HepG2 (cell line): ENCODE measurements around the gene ZFYVE21.

ENCODE experiments used
- GABPA ChIP-seq, 2 experiments: IDR thresholded peaks; 2 replicates each; pipeline ENCODE4 v1.6.1; 2011 to 2016; ENCODE audit warnings: low read depth in 2 of 2, low read length in 1 of 2, missing biosample characterization in 1 of 2, missing genetic modification characterization in 1 of 2
- HIVEP1 ChIP-seq: sonication (generic); formaldehyde crosslinking; IDR thresholded peaks from 2 replicates; pipeline ENCODE4 v1.4.0; 2020; ENCODE audit warnings: mild to moderate bottlenecking, missing genetic modification reagents
- MXD4 ChIP-seq: IDR thresholded peaks from 2 replicates; pipeline ENCODE4 v1.6.1; 2016; ENCODE audit warnings: mild to moderate bottlenecking, missing biosample characterization, missing genetic modification reagents
- NR2F6 ChIP-seq, 2 experiments: IDR thresholded peaks; 2 replicates each; pipeline ENCODE4 v1.6.1; 2016; ENCODE audit warnings: antibody characterized with exemption in 1 of 2, mild to moderate bottlenecking in 1 of 2
- ZBTB7A ChIP-seq: sonication (generic); formaldehyde crosslinking; IDR thresholded peaks from 2 replicates; pipeline ENCODE4 v1.8.0; 2022; ENCODE audit warnings: mild to moderate bottlenecking, missing genetic modification reagents
- ZNF3 ChIP-seq: IDR thresholded peaks from 2 replicates; pipeline ENCODE4 v1.7.0; 2017; ENCODE audit warnings: inconsistent platforms
- ZNF7 ChIP-seq: IDR thresholded peaks from 2 replicates; pipeline ENCODE4 v1.6.1; 2016; ENCODE audit warnings: missing biosample characterization, missing genetic modification reagents
- ZNF816 ChIP-seq: sonication (generic); formaldehyde crosslinking; IDR thresholded peaks from 2 replicates; pipeline ENCODE4 v1.8.0; 2022; ENCODE audit warnings: missing genetic modification reagents, mild to moderate bottlenecking, borderline replicate concordance
- TF ChIP-seq, protein P1 (sequence below): sonication (generic); formaldehyde crosslinking; IDR thresholded peaks from 2 replicates; pipeline ENCODE4 v1.5.0; 2020; ENCODE audit warnings: mild to moderate bottlenecking, missing genetic modification reagents, moderate library complexity
- TF ChIP-seq, protein P2 (sequence below): sonication (generic); formaldehyde crosslinking; conservative IDR thresholded peaks from 2 replicates; pipeline ENCODE4 v1.4.0; 2020; ENCODE audit warnings: mild to moderate bottlenecking, missing genetic modification reagents, moderate library complexity
- TF ChIP-seq, protein P3 (sequence below), 2 experiments: IDR thresholded peaks; 2 replicates each; pipeline ENCODE4 v1.6.1; 2011 to 2012; ENCODE audit warnings: low read length in 2 of 2, borderline replicate concordance in 1 of 2, low read depth in 1 of 2, mild to moderate bottlenecking in 1 of 2, moderate library complexity in 1 of 2

DNA sequence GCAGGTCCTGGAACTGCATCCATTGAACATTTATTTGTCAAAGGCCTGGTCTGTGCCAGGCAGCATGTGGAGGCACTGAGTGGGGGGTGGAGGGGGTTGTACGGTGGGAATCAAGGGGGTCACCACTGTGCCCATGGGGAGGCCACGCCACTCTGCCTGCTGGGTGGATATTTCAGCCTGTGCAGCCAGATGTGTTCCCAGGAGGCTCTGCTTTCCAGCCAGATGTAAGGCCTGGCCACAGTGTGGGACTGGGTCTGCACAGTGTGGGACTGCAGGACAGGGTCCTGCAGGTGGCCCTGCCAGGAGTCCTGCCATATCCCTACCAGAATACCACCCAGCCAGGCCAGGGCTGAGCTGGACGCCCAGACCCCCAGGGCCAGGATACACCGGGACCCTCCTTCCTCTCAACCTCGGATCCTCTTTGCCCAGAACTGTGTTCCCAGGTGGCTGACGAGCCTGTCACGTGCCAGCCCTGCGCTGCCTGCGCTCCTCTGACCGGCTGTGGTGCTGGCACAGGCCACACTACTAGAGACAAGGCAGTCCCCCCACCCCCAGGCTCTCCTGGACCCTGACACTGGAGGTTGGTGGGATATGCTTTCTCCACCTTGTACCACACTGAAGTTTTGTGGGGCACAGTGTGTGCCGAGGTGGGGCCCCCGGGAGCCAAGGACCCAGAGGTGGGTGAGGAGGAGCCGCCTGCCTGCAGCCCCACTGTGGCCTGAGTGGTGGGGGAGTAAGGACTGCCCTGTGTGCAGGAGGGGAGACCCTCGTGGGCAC lies 17.8 kb upstream of the ZFYVE21 start:
- TF ChIP-seq MXD4 (CRISPR knock-in tag) (no peak), NR2F6 (IDR thresholded peaks at IDR 0.05) (no peak), NR2F6 (CRISPR knock-in tag; IDR thresholded peaks at IDR 0.05) (no peak), ZBTB7A (CRISPR knock-in tag) (no peak), GABPA (IDR thresholded peaks at IDR 0.05; ENCODE audit: low read depth, low read length) (no peak), GABPA (CRISPR knock-in tag; IDR thresholded peaks at IDR 0.05; ENCODE audit: low read depth) (no peak), ZNF7 (no peak), HIVEP1 (no peak), ZNF3 (no peak), ZNF816 (CRISPR knock-in tag) (no peak)
- TF ChIP-seq, protein P1, sequence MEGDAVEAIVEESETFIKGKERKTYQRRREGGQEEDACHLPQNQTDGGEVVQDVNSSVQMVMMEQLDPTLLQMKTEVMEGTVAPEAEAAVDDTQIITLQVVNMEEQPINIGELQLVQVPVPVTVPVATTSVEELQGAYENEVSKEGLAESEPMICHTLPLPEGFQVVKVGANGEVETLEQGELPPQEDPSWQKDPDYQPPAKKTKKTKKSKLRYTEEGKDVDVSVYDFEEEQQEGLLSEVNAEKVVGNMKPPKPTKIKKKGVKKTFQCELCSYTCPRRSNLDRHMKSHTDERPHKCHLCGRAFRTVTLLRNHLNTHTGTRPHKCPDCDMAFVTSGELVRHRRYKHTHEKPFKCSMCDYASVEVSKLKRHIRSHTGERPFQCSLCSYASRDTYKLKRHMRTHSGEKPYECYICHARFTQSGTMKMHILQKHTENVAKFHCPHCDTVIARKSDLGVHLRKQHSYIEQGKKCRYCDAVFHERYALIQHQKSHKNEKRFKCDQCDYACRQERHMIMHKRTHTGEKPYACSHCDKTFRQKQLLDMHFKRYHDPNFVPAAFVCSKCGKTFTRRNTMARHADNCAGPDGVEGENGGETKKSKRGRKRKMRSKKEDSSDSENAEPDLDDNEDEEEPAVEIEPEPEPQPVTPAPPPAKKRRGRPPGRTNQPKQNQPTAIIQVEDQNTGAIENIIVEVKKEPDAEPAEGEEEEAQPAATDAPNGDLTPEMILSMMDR (CRISPR knock-in tag) = no peak
- TF ChIP-seq, protein P2, sequence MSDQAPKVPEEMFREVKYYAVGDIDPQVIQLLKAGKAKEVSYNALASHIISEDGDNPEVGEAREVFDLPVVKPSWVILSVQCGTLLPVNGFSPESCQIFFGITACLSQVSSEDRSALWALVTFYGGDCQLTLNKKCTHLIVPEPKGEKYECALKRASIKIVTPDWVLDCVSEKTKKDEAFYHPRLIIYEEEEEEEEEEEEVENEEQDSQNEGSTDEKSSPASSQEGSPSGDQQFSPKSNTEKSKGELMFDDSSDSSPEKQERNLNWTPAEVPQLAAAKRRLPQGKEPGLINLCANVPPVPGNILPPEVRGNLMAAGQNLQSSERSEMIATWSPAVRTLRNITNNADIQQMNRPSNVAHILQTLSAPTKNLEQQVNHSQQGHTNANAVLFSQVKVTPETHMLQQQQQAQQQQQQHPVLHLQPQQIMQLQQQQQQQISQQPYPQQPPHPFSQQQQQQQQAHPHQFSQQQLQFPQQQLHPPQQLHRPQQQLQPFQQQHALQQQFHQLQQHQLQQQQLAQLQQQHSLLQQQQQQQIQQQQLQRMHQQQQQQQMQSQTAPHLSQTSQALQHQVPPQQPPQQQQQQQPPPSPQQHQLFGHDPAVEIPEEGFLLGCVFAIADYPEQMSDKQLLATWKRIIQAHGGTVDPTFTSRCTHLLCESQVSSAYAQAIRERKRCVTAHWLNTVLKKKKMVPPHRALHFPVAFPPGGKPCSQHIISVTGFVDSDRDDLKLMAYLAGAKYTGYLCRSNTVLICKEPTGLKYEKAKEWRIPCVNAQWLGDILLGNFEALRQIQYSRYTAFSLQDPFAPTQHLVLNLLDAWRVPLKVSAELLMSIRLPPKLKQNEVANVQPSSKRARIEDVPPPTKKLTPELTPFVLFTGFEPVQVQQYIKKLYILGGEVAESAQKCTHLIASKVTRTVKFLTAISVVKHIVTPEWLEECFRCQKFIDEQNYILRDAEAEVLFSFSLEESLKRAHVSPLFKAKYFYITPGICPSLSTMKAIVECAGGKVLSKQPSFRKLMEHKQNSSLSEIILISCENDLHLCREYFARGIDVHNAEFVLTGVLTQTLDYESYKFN (CRISPR knock-in tag) = no peak
- TF ChIP-seq, protein P3, sequence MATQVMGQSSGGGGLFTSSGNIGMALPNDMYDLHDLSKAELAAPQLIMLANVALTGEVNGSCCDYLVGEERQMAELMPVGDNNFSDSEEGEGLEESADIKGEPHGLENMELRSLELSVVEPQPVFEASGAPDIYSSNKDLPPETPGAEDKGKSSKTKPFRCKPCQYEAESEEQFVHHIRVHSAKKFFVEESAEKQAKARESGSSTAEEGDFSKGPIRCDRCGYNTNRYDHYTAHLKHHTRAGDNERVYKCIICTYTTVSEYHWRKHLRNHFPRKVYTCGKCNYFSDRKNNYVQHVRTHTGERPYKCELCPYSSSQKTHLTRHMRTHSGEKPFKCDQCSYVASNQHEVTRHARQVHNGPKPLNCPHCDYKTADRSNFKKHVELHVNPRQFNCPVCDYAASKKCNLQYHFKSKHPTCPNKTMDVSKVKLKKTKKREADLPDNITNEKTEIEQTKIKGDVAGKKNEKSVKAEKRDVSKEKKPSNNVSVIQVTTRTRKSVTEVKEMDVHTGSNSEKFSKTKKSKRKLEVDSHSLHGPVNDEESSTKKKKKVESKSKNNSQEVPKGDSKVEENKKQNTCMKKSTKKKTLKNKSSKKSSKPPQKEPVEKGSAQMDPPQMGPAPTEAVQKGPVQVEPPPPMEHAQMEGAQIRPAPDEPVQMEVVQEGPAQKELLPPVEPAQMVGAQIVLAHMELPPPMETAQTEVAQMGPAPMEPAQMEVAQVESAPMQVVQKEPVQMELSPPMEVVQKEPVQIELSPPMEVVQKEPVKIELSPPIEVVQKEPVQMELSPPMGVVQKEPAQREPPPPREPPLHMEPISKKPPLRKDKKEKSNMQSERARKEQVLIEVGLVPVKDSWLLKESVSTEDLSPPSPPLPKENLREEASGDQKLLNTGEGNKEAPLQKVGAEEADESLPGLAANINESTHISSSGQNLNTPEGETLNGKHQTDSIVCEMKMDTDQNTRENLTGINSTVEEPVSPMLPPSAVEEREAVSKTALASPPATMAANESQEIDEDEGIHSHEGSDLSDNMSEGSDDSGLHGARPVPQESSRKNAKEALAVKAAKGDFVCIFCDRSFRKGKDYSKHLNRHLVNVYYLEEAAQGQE (IDR thresholded peaks at IDR 0.05; ENCODE audit: borderline replicate concordance in 1 of 2, low read depth in 1 of 2, low read length in 2 of 2) = no peak
